K562 (cell line): Measurements from ENCODE around the gene VRK3. TPM values are rescaled to one million over a fixed set of nuclear protein-coding genes. Genes with fewer than 3 reads are reported as not detected.

Source experiments
- ARHGAP35 ChIP-seq: fragments of 450-650 bp; IDR thresholded peaks from 2 replicates; pipeline ENCODE4 v1.6.1; 2018; ENCODE audit not compliant: partially characterized antibody
- ARID1B ChIP-seq: fragments of 450-650 bp; IDR thresholded peaks from 2 replicates; pipeline ENCODE4 v1.6.1; 2016; ENCODE audit warnings: antibody characterized with exemption, mild to moderate bottlenecking, inconsistent platforms
- ARID2 ChIP-seq: fragments of 450-650 bp; IDR thresholded peaks from 2 replicates; pipeline ENCODE4 v1.6.1; 2017; ENCODE audit warnings: antibody characterized with exemption, mild to moderate bottlenecking
- BRD4 ChIP-seq: fragments of 200-600 bp; sonication (generic); IDR thresholded peaks from 2 replicates; pipeline ENCODE4 v1.6.1; 2017; ENCODE audit warnings: inconsistent platforms
- CAMTA2 ChIP-seq: fragments of 250-450 bp; sonication (Bioruptor Pico); conservative IDR thresholded peaks from 2 replicates; pipeline ENCODE4 v1.5.1; 2022
- CREBBP ChIP-seq: IDR thresholded peaks from one replicate; pipeline ENCODE4 v1.6.1; 2012; ENCODE audit warnings: low read depth, mild to moderate bottlenecking, control low read depth, inconsistent platforms, low read length
- FOXM1 ChIP-seq, 2 experiments: fragments of 450-650 bp in 1 of 2; sonication (generic) in 1 of 2; formaldehyde crosslinking in 1 of 2; IDR thresholded peaks; 2 replicates each; pipeline versions ENCODE4 v1.6.1 to v1.9.0; 2017 to 2022; ENCODE audit warnings: low read depth in 2 of 2, mild to moderate bottlenecking in 2 of 2, missing genetic modification reagents in 1 of 2, moderate library complexity in 1 of 2
- HIVEP1 ChIP-seq: fragments of 250-450 bp; sonication (Bioruptor Pico); IDR thresholded peaks from 2 replicates; pipeline ENCODE4 v1.4.0; 2020; ENCODE audit warnings: mild to moderate bottlenecking
- KLF10 ChIP-seq: fragments of 250-450 bp; sonication (Bioruptor Pico); IDR thresholded peaks from 2 replicates; pipeline ENCODE4 v1.6.1; 2021; ENCODE audit warnings: matching md5 sums
- NR4A1 ChIP-seq, 2 experiments: fragments of 250-450 bp in 1 of 2; fragments of 450-650 bp in 1 of 2; sonication (Bioruptor Pico) in 1 of 2; IDR thresholded peaks; 2 replicates each; pipeline versions ENCODE4 v1.4.0 to v1.6.1; 2016 to 2020; ENCODE audit warnings: mild to moderate bottlenecking in 2 of 2, missing compliant biosample characterization in 1 of 2, missing genetic modification characterization in 1 of 2, moderate library complexity in 1 of 2
- RB1 ChIP-seq: fragments of 450-650 bp; IDR thresholded peaks from 2 replicates; pipeline ENCODE4 v1.6.1; 2017; ENCODE audit warnings: low read depth, mild to moderate bottlenecking
- SMAD2 ChIP-seq: fragments of 150-350 bp; IDR thresholded peaks from 2 replicates; pipeline ENCODE4 v1.6.1; 2014; ENCODE audit warnings: low read depth, mild to moderate bottlenecking, low read length
- TAF7 ChIP-seq: fragments of 450-650 bp; IDR thresholded peaks from 2 replicates; pipeline ENCODE4 v1.6.1; 2016; ENCODE audit warnings: missing genetic modification characterization, missing compliant biosample characterization
- THAP12 ChIP-seq: fragments of 250-450 bp; sonication (Bioruptor Pico); IDR thresholded peaks from 2 replicates; pipeline ENCODE4 v1.9.0; 2021; ENCODE audit warnings: mild to moderate bottlenecking, inconsistent platforms
- YY1 ChIP-seq, 3 experiments: IDR thresholded peaks; 2 replicates each; pipeline ENCODE4 v1.6.1; 2011; ENCODE audit warnings: low read length in 2 of 3, mild to moderate bottlenecking in 2 of 3, moderate library complexity in 2 of 3, borderline replicate concordance in 1 of 3, control low read depth in 1 of 3, low read depth in 1 of 3; ENCODE audit not compliant: insufficient read depth in 3 of 3, insufficient replicate concordance in 2 of 3, control insufficient read depth in 1 of 3, insufficient read length in 1 of 3; ENCODE audit errors: extremely low read depth in 1 of 3
- ZBED1 ChIP-seq: IDR thresholded peaks from 2 replicates; pipeline ENCODE4 v1.6.1; 2014
- ZNF224 ChIP-seq: sonication (generic); formaldehyde crosslinking; IDR thresholded peaks from 2 replicates; pipeline ENCODE4 v1.8.0; 2022; ENCODE audit warnings: mild to moderate bottlenecking, missing genetic modification reagents
- polyA plus RNA-seq, 8 experiments: library from polyadenylated mRNA; depleted of rRNA in 4 of 8; stranded (reverse) in 5 of 8; unstranded in 3 of 8; fragments of >200 nt; fragmentation: Nextera tagmentation in 2 of 8; fragmentation: Illumina TruSeq in 1 of 8; extraction: Ambion mirVana in 2 of 8; extraction: Trizol in 1 of 8; gene quantifications; 2 replicates each; pipeline versions ENCODE4 v1.2.1 to v1.2.3, GENCODE V29; 2011 to 2014; ENCODE audit warnings: inconsistent platforms in 1 of 8, missing spikeins in 1 of 8
- total RNA-seq, 7 experiments: library from RNA; depleted of rRNA in 6 of 7; stranded (reverse); fragments of >200 nt in 6 of 7; fragmentation: Illumina TruSeq in 2 of 7; extraction: Trizol in 2 of 7; gene quantifications; 2 replicates each; pipeline versions ENCODE4 v1.2.1 to v1.2.3, GENCODE V29; 2011 to 2021; ENCODE audit warnings: low replicate concordance in 1 of 7
- TF ChIP-seq, protein P1 (sequence below): fragments of 450-650 bp; formaldehyde crosslinking; IDR thresholded peaks from 2 replicates; pipeline ENCODE4 v1.4.0; 2022; ENCODE audit warnings: missing genetic modification characterization
- TF ChIP-seq, protein P2 (sequence below): fragments of 450-650 bp; IDR thresholded peaks from 2 replicates; pipeline ENCODE4 v1.6.1; 2016; ENCODE audit warnings: antibody characterized with exemption

The VRK3 gene
- total and polyA plus RNA-seq, 9 of the 15 experiments (the other 6 are each of a cell fraction or from before 2014, with no cell fraction given), result 25.6 to 94.3 (median 42.9) TPM

DNA sequence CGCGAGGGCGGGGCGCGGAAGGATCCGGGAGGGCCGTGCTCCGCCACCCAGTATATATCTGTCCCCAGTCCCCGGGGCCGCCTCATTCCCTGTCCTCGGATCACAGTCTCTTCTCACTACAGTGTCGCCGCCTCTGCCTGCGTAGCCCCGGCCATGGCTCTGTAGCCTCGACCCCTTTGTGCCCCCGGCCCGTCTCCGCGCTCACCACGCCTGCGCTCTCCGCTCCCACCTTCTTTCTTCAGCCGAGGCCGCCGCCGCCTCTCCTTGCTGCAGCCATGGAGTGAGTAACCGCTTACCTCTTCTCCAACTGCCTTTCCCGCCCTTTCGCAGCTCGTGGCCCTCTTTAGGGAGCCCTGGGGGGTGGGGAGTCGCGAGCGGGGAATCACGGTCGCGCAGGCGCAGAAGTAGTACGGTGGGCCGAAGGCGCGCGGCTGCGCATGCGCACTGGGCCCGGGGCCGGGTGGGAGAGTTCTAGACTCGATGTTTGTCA, 96.0 kb downstream of the VRK3 start, which contains the start of the genes ATF5 and NUP62 (continued):
- TF ChIP-seq NR4A1 (CRISPR knock-in tag; IDR thresholded peaks at IDR 0.05) (no peak), NR4A1 (tag; IDR thresholded peaks at IDR 0.05) (peak; percentile 40; the same call in 1 of the 2 replicates), SMAD2 (no peak), ARID2 (0 out of 2 replicates have a peak, but pooled peaks have one; percentile 20), ARID1B (peak; percentile 55), ZNF224 (CRISPR knock-in tag) (no peak), YY1 (IDR thresholded peaks at IDR 0.05; ENCODE audit: borderline replicate concordance in 1 of 3, control insufficient read depth in 1 of 3, extremely low read depth in 1 of 3, insufficient read depth in 3 of 3, insufficient read length in 1 of 3, insufficient replicate concordance in 2 of 3, low read depth in 1 of 3, low read length in 2 of 3) (peak in 2 of 3 experiments; percentile 33 to 57), THAP12 (peak; percentile 46; the same call in 1 of the 2 replicates), CREBBP (no peak), TAF7 (tag) (peak; percentile 97), HIVEP1 (CRISPR knock-in tag) (peak; percentile 35; the same call in 1 of the 2 replicates), ARHGAP35 (peak; percentile 59), CAMTA2 (peak; percentile 72; the same call in 1 of the 2 replicates), RB1 (peak; percentile 94), FOXM1 (IDR thresholded peaks at IDR 0.05; ENCODE audit: low read depth) (no peak), FOXM1 (CRISPR knock-in tag; IDR thresholded peaks at IDR 0.05; ENCODE audit: low read depth) (peak; percentile 76; the same call in 1 of the 2 replicates), ZBED1 (peak; percentile 84; the same call in 1 of the 2 replicates), BRD4 (peak; percentile 80), KLF10 (CRISPR knock-in tag) (peak; percentile 74; the same call in 1 of the 2 replicates)
- TF ChIP-seq, protein P1, sequence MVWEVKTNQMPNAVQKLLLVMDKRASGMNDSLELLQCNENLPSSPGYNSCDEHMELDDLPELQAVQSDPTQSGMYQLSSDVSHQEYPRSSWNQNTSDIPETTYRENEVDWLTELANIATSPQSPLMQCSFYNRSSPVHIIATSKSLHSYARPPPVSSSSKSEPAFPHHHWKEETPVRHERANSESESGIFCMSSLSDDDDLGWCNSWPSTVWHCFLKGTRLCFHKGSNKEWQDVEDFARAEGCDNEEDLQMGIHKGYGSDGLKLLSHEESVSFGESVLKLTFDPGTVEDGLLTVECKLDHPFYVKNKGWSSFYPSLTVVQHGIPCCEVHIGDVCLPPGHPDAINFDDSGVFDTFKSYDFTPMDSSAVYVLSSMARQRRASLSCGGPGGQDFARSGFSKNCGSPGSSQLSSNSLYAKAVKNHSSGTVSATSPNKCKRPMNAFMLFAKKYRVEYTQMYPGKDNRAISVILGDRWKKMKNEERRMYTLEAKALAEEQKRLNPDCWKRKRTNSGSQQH (CRISPR knock-in tag), result peak; percentile 95
- TF ChIP-seq, protein P2, sequence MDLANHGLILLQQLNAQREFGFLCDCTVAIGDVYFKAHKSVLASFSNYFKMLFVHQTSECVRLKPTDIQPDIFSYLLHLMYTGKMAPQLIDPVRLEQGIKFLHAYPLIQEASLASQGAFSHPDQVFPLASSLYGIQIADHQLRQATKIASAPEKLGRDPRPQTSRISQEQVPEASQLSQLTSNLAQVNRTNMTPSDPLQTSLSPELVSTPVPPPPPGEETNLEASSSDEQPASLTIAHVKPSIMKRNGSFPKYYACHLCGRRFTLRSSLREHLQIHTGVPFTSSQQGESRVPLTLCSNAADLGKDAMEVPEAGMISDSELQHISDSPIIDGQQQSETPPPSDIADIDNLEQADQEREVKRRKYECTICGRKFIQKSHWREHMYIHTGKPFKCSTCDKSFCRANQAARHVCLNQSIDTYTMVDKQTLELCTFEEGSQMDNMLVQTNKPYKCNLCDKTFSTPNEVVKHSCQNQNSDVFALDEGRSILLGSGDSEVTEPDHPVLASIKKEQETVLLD, result peak; percentile 100
